GM12892 (cell line): ENCODE measurements around the gene PIK3C2G.

Source experiments
- POLR2AphosphoS5 ChIP-seq: IDR thresholded peaks from 2 replicates; pipeline ENCODE4 v1.6.1; 2011; ENCODE audit warnings: low read depth, low read length, control low read depth
- TAF1 ChIP-seq: IDR thresholded peaks from 2 replicates; pipeline ENCODE4 v1.6.1; 2011; ENCODE audit warnings: low read depth, mild to moderate bottlenecking, control low read depth, low read length, borderline replicate concordance

- TF ChIP-seq POLR2AphosphoS5 (no peak), TAF1 (no peak)
These were observed 163.5 kb downstream of the PIK3C2G start for GRCh38 chr12:18424857-18425256.
